H1 (cell line): ENCODE data around the gene CCDC13. TPM values are rescaled to one million over a fixed set of nuclear protein-coding genes. Genes with fewer than 3 reads are reported as not detected.

Experiments used
- ASH2L ChIP-seq: fragments of 200-600, 300-600 bp; sonication (generic); IDR thresholded peaks from one replicate; pipeline ENCODE4 v1.7.1; 2017; ENCODE audit warnings: low read length
- BCL11A ChIP-seq, 2 experiments: IDR thresholded peaks; one replicate each; pipeline ENCODE4 v1.6.1; 2011; ENCODE audit warnings: low read depth in 2 of 2, low read length in 2 of 2, mild to moderate bottlenecking in 2 of 2
- CREB1 ChIP-seq: IDR thresholded peaks from 2 replicates; pipeline ENCODE4 v1.6.1; 2012; ENCODE audit warnings: inconsistent platforms
- JUND ChIP-seq: IDR thresholded peaks from 2 replicates; pipeline ENCODE4 v1.6.1; 2011; ENCODE audit warnings: mild to moderate bottlenecking, improper control_type of control experiment, low read length
- KDM1A ChIP-seq: fragments of 200-600, 300-600 bp; sonication (generic); IDR thresholded peaks from 2 replicates; pipeline ENCODE4 v1.7.1; 2016; ENCODE audit warnings: mild to moderate bottlenecking, low read length, borderline replicate concordance
- PHF8 ChIP-seq: fragments of 200-600 bp; sonication (generic); conservative IDR thresholded peaks from 2 replicates; pipeline ENCODE4 v1.7.1; 2012; ENCODE audit warnings: low read depth, mild to moderate bottlenecking, inconsistent platforms, low read length, moderate library complexity
- RFX5 ChIP-seq: IDR thresholded peaks from 2 replicates; pipeline ENCODE4 v1.6.1; 2011; ENCODE audit warnings: low read depth, low read length, improper control_type of control experiment, borderline replicate concordance
- SIN3A ChIP-seq, 2 experiments: IDR thresholded peaks in 1 of 2; conservative IDR thresholded peaks in 1 of 2; 2 replicates each; pipeline ENCODE4 v1.6.1; 2011 to 2012; ENCODE audit warnings: low read length in 2 of 2, improper control_type of control experiment in 1 of 2, low read depth in 1 of 2, mild to moderate bottlenecking in 1 of 2
- SP1 ChIP-seq: IDR thresholded peaks from 2 replicates; pipeline ENCODE4 v1.6.1; 2011; ENCODE audit warnings: low read depth, low read length
- SP2 ChIP-seq: IDR thresholded peaks from 2 replicates; pipeline ENCODE4 v1.6.1; 2012; ENCODE audit warnings: mild to moderate bottlenecking, low read length, inconsistent platforms
- polyA plus RNA-seq, 7 experiments: library from polyadenylated mRNA; depleted of rRNA in 3 of 7; stranded (reverse) in 5 of 7; unstranded in 2 of 7; fragments of >200 nt in 5 of 7; fragments of 200-250 nt in 2 of 7; gene quantifications; 1 replicate in 5 of 7; 2 replicates in 1 of 7; 4 replicates in 1 of 7; pipeline versions ENCODE4 v1.2.1 to v1.2.3, GENCODE V29; 2011 to 2013; ENCODE audit warnings: missing spikeins in 2 of 7, mixed read lengths in 2 of 7
- total RNA-seq: library from RNA; stranded (reverse); fragmentation: NEBNext Ultra II Directional; extraction: Animal tissue kit (Norgen Biotek cat#: 25700); gene quantifications from 2 replicates; pipeline ENCODE4 v1.2.1, GENCODE V29; 2021
- TF ChIP-seq, protein P1 (sequence below): fragments of 300-600 bp; sonication (generic); IDR thresholded peaks from 2 replicates; pipeline ENCODE4 v1.7.1; 2012; ENCODE audit warnings: low read length, moderate library complexity, mild to moderate bottlenecking, inconsistent platforms; ENCODE audit not compliant: insufficient replicate concordance

CCDC13 gene
- total and polyA plus RNA-seq, 2 of the 8 experiments (the other 6 are each of a cell fraction or from before 2014, with no cell fraction given) = 0.06 TPM; not detected in 1

GRCh38 chr3:42772670-42773408 is at the start of gene CCDC13 (continued):
- TF ChIP-seq, protein P1, sequence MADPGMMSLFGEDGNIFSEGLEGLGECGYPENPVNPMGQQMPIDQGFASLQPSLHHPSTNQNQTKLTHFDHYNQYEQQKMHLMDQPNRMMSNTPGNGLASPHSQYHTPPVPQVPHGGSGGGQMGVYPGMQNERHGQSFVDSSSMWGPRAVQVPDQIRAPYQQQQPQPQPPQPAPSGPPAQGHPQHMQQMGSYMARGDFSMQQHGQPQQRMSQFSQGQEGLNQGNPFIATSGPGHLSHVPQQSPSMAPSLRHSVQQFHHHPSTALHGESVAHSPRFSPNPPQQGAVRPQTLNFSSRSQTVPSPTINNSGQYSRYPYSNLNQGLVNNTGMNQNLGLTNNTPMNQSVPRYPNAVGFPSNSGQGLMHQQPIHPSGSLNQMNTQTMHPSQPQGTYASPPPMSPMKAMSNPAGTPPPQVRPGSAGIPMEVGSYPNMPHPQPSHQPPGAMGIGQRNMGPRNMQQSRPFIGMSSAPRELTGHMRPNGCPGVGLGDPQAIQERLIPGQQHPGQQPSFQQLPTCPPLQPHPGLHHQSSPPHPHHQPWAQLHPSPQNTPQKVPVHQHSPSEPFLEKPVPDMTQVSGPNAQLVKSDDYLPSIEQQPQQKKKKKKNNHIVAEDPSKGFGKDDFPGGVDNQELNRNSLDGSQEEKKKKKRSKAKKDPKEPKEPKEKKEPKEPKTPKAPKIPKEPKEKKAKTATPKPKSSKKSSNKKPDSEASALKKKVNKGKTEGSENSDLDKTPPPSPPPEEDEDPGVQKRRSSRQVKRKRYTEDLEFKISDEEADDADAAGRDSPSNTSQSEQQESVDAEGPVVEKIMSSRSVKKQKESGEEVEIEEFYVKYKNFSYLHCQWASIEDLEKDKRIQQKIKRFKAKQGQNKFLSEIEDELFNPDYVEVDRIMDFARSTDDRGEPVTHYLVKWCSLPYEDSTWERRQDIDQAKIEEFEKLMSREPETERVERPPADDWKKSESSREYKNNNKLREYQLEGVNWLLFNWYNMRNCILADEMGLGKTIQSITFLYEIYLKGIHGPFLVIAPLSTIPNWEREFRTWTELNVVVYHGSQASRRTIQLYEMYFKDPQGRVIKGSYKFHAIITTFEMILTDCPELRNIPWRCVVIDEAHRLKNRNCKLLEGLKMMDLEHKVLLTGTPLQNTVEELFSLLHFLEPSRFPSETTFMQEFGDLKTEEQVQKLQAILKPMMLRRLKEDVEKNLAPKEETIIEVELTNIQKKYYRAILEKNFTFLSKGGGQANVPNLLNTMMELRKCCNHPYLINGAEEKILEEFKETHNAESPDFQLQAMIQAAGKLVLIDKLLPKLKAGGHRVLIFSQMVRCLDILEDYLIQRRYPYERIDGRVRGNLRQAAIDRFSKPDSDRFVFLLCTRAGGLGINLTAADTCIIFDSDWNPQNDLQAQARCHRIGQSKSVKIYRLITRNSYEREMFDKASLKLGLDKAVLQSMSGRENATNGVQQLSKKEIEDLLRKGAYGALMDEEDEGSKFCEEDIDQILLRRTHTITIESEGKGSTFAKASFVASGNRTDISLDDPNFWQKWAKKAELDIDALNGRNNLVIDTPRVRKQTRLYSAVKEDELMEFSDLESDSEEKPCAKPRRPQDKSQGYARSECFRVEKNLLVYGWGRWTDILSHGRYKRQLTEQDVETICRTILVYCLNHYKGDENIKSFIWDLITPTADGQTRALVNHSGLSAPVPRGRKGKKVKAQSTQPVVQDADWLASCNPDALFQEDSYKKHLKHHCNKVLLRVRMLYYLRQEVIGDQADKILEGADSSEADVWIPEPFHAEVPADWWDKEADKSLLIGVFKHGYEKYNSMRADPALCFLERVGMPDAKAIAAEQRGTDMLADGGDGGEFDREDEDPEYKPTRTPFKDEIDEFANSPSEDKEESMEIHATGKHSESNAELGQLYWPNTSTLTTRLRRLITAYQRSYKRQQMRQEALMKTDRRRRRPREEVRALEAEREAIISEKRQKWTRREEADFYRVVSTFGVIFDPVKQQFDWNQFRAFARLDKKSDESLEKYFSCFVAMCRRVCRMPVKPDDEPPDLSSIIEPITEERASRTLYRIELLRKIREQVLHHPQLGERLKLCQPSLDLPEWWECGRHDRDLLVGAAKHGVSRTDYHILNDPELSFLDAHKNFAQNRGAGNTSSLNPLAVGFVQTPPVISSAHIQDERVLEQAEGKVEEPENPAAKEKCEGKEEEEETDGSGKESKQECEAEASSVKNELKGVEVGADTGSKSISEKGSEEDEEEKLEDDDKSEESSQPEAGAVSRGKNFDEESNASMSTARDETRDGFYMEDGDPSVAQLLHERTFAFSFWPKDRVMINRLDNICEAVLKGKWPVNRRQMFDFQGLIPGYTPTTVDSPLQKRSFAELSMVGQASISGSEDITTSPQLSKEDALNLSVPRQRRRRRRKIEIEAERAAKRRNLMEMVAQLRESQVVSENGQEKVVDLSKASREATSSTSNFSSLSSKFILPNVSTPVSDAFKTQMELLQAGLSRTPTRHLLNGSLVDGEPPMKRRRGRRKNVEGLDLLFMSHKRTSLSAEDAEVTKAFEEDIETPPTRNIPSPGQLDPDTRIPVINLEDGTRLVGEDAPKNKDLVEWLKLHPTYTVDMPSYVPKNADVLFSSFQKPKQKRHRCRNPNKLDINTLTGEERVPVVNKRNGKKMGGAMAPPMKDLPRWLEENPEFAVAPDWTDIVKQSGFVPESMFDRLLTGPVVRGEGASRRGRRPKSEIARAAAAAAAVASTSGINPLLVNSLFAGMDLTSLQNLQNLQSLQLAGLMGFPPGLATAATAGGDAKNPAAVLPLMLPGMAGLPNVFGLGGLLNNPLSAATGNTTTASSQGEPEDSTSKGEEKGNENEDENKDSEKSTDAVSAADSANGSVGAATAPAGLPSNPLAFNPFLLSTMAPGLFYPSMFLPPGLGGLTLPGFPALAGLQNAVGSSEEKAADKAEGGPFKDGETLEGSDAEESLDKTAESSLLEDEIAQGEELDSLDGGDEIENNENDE = no peak
- TF ChIP-seq CREB1 (peak; percentile 95), SIN3A (conservative IDR thresholded peaks at IDR 0.05 in 1 of 2, IDR thresholded peaks at IDR 0.05 in 1 of 2; ENCODE audit: low read depth in 1 of 2, low read length in 2 of 2) (peak; percentile 98 to 99), ASH2L (peak; percentile 91), SP2 (no peak), BCL11A (IDR thresholded peaks at IDR 0.05; ENCODE audit: low read depth in 2 of 2, low read length in 2 of 2) (no peak), JUND (no peak), SP1 (0 out of 2 replicates have a peak, but pooled peaks have one; percentile 11), PHF8 (no peak), RFX5 (peak; percentile 89), KDM1A (no peak; the same call in 1 of the 2 replicates)
